Upper lobe of left lung (tissue), 6 donors: ENCODE measurements around the gene FYB2. TPM values are rescaled to one million over a fixed set of nuclear protein-coding genes. Genes with fewer than 3 reads are reported as not detected.

Experiments
- ATAC-seq, 2 donors: fragments of 200-7000 bp; cut with Tn5 transposase; one replicate each; pipeline ENCODE4 v1.9.1; 2022; ENCODE audit warnings: mild to moderate bottlenecking in 2 of 2, moderate library complexity in 2 of 2; ENCODE audit not compliant: low FRiP score in 2 of 2
- DNase-seq, 2 donors: peaks; one replicate each; pipeline ENCODE4 v3.0.0-alpha.2; 2019 to 2020
- H3K27ac ChIP-seq, 4 donors: fragments of 200-600 bp; sonication (generic); one replicate each; pipeline ENCODE4 v1.5.1; 2016 to 2019
- H3K27me3 ChIP-seq, 4 donors: fragments of 200-600 bp; sonication (generic); one replicate each; pipeline ENCODE4 v1.5.1; 2017 to 2019
- H3K36me3 ChIP-seq, 4 donors: fragments of 200-600 bp; sonication (generic); one replicate each; pipeline ENCODE4 v1.5.1; 2016 to 2019
- H3K4me1 ChIP-seq, 4 donors: fragments of 200-600 bp; sonication (generic); one replicate each; pipeline ENCODE4 v1.5.1; 2018 to 2019
- H3K4me3 ChIP-seq, 4 donors: fragments of 200-600 bp; sonication (generic); one replicate each; pipeline ENCODE4 v1.5.1; 2017 to 2019; ENCODE audit warnings: mild to moderate bottlenecking in 2 of 4, moderate library complexity in 1 of 4
- H3K9me3 ChIP-seq, 4 donors: fragments of 200-600 bp; sonication (generic); one replicate each; pipeline ENCODE4 v1.5.1; 2018 to 2019
- EP300 ChIP-seq, 4 donors: sonication (generic); formaldehyde crosslinking; IDR thresholded peaks; one replicate each; pipeline ENCODE4 v1.5.1; 2017; ENCODE audit warnings: antibody characterized with exemption in 4 of 4, control low read depth in 2 of 4
- POLR2A ChIP-seq, 4 donors: fragments of 450-650 bp; IDR thresholded peaks; one replicate each; pipeline ENCODE4 v1.5.1; 2016 to 2017; ENCODE audit warnings: antibody characterized with exemption in 4 of 4, mild to moderate bottlenecking in 2 of 4
- POLR2AphosphoS5 ChIP-seq, 2 donors: sonication (generic); formaldehyde crosslinking; IDR thresholded peaks; one replicate each; pipeline ENCODE4 v1.5.1; 2017; ENCODE audit warnings: antibody characterized with exemption in 2 of 2
- WGBS, 2 donors: methylation state at CpG; one replicate each; pipeline ENCODE4 v1.1.5; 2017 to 2018; 5-methylcytosine and 5-hydroxymethylcytosine counted together
- total RNA-seq, 6 donors: library from RNA; depleted of rRNA in 4 of 6; stranded (reverse); fragments of >200 nt in 4 of 6; gene quantifications; one replicate each; pipeline versions ENCODE4 v1.1.0 to v1.2.1, GENCODE V29; 2016 to 2021
- TF ChIP-seq, protein P1 (sequence below), 6 experiments: fragments of 450-650 bp in 4 of 6; fragments of 200-600 bp in 2 of 6; sonication (generic) in 2 of 6; IDR thresholded peaks; one replicate each; pipeline ENCODE4 v1.5.1; 2016 to 2019; ENCODE audit warnings: antibody characterized with exemption in 6 of 6
- donor health status: DM: no; HTN: no; CAD: no; lungs with moderate emphysema.
- donor health status: DM: no; HTN: yes; CAD: no; lungs with severe emphysema.

The FYB2 gene
- total RNA-seq, 6 donors from 2014 or later, result 1.2 to 43.2 (median 7.2) TPM

DNA sequence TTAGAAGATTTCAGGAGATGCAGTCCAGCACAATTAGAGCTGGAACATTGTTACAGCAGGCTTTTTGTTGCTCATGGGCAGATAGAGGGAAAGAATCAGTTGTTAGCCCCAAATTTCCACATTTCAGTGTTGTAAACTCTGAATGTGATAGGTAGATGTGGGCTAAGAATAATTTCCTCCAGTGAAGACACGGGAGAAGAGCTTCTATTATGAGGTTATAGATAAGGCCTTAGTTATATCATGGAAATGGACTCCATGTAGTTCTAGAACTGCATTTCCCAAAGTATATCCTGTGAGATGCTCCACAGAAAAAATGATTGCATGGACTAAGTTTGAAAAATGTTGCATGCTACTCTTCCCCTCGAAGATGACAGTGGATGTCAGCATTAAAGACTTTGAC is 109.2 kb downstream of the FYB2 start:
- Histone ChIP-seq H3K4me1 (no peaks in the 10 kb centered on the region), H3K27me3 (no peaks in the 10 kb centered on the region), H3K4me3 (no peak overlapping the region), H3K36me3 (peaks cover 0 to 3% (median 0%) of the 10 kb centered on the region in 4 donors), H3K9me3 (no peaks in the 10 kb centered on the region), H3K27ac (no peak overlapping the region)
- WGBS, 2 donors, result 48 to 51% methylated on average over 2 of the region's 2 CpGs
- ATAC-seq, result no peak
- no peak for DNase-seq
- TF ChIP-seq POLR2AphosphoS5 (IDR thresholded peaks at IDR 0.05) (no peak), EP300 (IDR thresholded peaks at IDR 0.05) (no peak), POLR2A (IDR thresholded peaks at IDR 0.05) (no peak)
- TF ChIP-seq, protein P1, sequence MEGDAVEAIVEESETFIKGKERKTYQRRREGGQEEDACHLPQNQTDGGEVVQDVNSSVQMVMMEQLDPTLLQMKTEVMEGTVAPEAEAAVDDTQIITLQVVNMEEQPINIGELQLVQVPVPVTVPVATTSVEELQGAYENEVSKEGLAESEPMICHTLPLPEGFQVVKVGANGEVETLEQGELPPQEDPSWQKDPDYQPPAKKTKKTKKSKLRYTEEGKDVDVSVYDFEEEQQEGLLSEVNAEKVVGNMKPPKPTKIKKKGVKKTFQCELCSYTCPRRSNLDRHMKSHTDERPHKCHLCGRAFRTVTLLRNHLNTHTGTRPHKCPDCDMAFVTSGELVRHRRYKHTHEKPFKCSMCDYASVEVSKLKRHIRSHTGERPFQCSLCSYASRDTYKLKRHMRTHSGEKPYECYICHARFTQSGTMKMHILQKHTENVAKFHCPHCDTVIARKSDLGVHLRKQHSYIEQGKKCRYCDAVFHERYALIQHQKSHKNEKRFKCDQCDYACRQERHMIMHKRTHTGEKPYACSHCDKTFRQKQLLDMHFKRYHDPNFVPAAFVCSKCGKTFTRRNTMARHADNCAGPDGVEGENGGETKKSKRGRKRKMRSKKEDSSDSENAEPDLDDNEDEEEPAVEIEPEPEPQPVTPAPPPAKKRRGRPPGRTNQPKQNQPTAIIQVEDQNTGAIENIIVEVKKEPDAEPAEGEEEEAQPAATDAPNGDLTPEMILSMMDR (IDR thresholded peaks at IDR 0.05), result no peak

DNA sequence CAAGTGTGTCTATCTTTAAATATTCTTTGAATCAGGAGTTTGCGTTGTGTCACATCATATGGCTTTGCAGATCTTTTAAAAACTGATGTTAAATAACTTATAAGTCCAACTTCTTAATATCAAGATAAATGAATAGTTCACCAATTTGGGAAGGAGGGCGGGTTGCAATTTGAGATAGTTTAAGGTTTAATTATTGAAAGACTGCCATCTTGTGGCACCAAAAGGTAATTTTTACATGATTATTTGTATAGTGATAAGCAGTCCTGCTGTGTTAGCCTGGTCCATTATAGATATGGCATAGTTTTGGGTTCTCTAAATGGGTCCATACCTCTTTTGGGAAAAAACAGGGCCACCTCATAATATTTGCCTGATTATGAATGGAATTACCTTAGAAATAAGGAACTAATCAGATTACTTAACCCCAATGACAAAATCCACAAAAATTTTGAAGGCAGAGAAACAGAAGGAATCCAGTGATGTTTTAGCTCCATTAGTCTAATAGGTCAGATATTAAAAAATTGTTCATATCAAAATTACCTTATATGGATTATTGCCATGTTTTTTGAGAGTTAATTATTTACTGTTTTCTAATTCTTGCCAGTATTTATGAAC is 109.8 kb downstream of the FYB2 start:
- Histone ChIP-seq H3K27ac (no peak overlapping the region), H3K36me3 (peaks cover 0 to 3% (median 0%) of the 10 kb centered on the region in 4 donors), H3K4me1 (no peaks in the 10 kb centered on the region), H3K4me3 (no peak overlapping the region), H3K27me3 (no peaks in the 10 kb centered on the region), H3K9me3 (no peaks in the 10 kb centered on the region)
- TF ChIP-seq POLR2A (IDR thresholded peaks at IDR 0.05), result no peak
- TF ChIP-seq, protein P1 (IDR thresholded peaks at IDR 0.05), result peak in 5 of 6 experiments; percentile 29 to 67 (median 58)
- no peak for TF ChIP-seq EP300 (IDR thresholded peaks at IDR 0.05)
- TF ChIP-seq POLR2AphosphoS5 (IDR thresholded peaks at IDR 0.05), result no peak
- DNase-seq, result no peak
- ATAC-seq, result peak in 1 of 2 donors; percentile 66
- 9 to 13% methylated on average over 2 of the region's 2 CpGs for WGBS, 2 donors

DNA sequence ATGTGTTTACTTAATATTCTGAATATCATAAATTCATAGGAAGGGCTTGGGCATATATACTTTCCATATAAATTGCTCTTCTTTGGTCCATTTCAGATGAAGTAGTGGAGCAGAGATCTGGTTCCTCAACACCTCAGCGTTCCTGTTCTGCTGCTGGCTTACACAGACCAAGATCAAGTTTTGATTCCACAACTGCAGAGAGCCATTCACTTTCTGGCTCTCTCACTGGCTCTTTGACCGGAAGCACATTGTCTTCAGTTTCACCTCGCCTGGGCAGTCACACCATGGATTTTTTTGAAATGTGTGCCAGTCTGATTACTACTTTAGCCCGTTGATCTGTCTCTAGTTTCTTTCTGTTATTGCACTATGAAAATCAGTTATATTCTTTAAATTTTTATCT is 111.8 kb downstream of the FYB2 start:
- Histone ChIP-seq H3K4me1 (no peaks in the 10 kb centered on the region), H3K36me3 (peaks cover 0 to 3% (median 0%) of the 10 kb centered on the region in 4 donors), H3K4me3 (no peak overlapping the region), H3K27ac (no peak overlapping the region), H3K27me3 (no peaks in the 10 kb centered on the region), H3K9me3 (no peaks in the 10 kb centered on the region)
- ATAC-seq (no peak), DNase-seq (no peak)
- 81 to 86% methylated on average over 4 of the region's 4 CpGs for WGBS, 2 donors
- TF ChIP-seq, protein P1 (IDR thresholded peaks at IDR 0.05), result no peak
- TF ChIP-seq EP300 (IDR thresholded peaks at IDR 0.05), result no peak
- TF ChIP-seq POLR2A (IDR thresholded peaks at IDR 0.05), result no peak
- no peak for TF ChIP-seq POLR2AphosphoS5 (IDR thresholded peaks at IDR 0.05)

DNA sequence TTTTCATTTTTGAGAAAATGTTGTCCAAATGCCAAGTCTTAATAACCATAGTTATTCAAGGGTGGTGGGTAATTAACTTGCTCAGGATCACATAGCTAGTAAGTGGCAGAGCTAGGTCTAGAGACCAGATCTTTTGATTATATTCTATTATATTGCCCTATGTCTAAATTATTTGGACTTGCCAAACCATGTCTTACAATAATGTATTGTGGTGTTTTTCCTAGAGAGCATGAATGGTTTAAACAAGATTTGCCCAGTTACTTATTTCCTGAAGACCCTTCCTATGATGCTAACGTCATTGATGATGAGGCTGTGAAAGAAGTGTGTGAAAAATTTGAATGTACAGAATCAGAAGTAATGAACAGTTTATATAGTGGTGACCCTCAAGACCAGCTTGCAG is 115.5 kb downstream of the FYB2 start:
- DNase-seq, result no peak
- no peak for ATAC-seq
- Histone ChIP-seq H3K27me3 (no peaks in the 10 kb centered on the region), H3K36me3 (peaks cover 0 to 3% (median 0%) of the 10 kb centered on the region in 4 donors), H3K4me3 (no peak overlapping the region), H3K4me1 (no peaks in the 10 kb centered on the region), H3K27ac (no peak overlapping the region), H3K9me3 (no peaks in the 10 kb centered on the region)
- TF ChIP-seq POLR2A (IDR thresholded peaks at IDR 0.05) (no peak), POLR2AphosphoS5 (IDR thresholded peaks at IDR 0.05) (no peak), EP300 (IDR thresholded peaks at IDR 0.05) (no peak)
- TF ChIP-seq, protein P1 (IDR thresholded peaks at IDR 0.05), result no peak
- 59 to 75% methylated on average over 1 of the region's 1 CpG for WGBS, 2 donors

DNA sequence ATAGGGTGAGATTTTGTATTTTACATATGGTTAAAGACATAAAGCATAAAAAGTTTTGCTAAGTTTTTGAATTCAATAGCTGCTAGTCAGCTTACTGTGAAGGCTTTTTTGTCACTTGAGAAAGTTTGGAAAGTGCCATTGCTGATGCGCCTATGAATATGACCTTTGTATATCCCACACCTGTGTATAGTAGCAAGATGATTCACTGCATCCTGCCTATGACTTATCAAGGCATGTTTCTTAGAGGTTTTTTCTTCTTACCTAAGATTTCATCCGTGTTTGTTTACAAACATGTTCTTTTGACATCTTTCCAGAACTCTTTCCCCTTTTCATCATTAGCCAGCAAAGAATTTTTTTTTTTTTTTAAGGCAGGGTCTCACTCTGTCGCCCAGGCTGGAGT is 122.5 kb downstream of the FYB2 start:
- Histone ChIP-seq H3K4me1 (no peaks in the 10 kb centered on the region), H3K36me3 (no peaks in the 10 kb centered on the region), H3K4me3 (no peak overlapping the region), H3K27me3 (no peaks in the 10 kb centered on the region), H3K27ac (no peak overlapping the region), H3K9me3 (no peaks in the 10 kb centered on the region)
- 72% methylated on average over 3 of the region's 3 CpGs for WGBS, 2 donors
- ATAC-seq, result no peak
- TF ChIP-seq, protein P1 (IDR thresholded peaks at IDR 0.05), result no peak
- TF ChIP-seq POLR2A (IDR thresholded peaks at IDR 0.05), result no peak
- no peak for TF ChIP-seq EP300 (IDR thresholded peaks at IDR 0.05)
- TF ChIP-seq POLR2AphosphoS5 (IDR thresholded peaks at IDR 0.05), result no peak
- no peak for DNase-seq
